Measurements from ENCODE around the gene MRPL54. TPM values are rescaled to one million over a fixed set of nuclear protein-coding genes. Genes with fewer than 3 reads are reported as not detected.

Gene MRPL54
- total RNA-seq, 2 donors from 2014 or later, result 25.5 to 57.2 TPM

GRCh38 chr19:3770136-3770999 is 7.9 kb downstream of the MRPL54 start:
- no peak overlapping the region for H3K27ac Mint-ChIP-seq
- no peak overlapping the region for H3K4me3 Mint-ChIP-seq
- H3K9me3 Mint-ChIP-seq, result no peaks in the 10 kb centered on the region
- ATAC-seq (replicated peaks), result no peak
- peaks cover 6% of the 10 kb centered on the region for H3K4me1 Mint-ChIP-seq
- H3K36me3 Mint-ChIP-seq (ENCODE audit: low read depth), result peaks cover 11% of the 10 kb centered on the region
- no peaks in the 10 kb centered on the region for H3K27me3 Mint-ChIP-seq

GRCh38 chr19:3771000-3771905 is 8.8 kb downstream of the MRPL54 start:
- Mint-ChIP-seq H3K4me3 (no peak overlapping the region), H3K4me1 (peaks cover 5% of the 10 kb centered on the region), H3K36me3 (ENCODE audit: low read depth) (peaks cover 8% of the 10 kb centered on the region), H3K27me3 (no peaks in the 10 kb centered on the region), H3K9me3 (no peaks in the 10 kb centered on the region), H3K27ac (no peak overlapping the region)
- no peak for ATAC-seq (replicated peaks)

- Mint-ChIP-seq H3K4me3 (no peak within 1 kb of the TSS), H3K9me3 (no peaks in the 10 kb centered on the region), H3K4me1 (no peaks in the 10 kb centered on the region), H3K27me3 (no peaks in the 10 kb centered on the region), H3K36me3 (ENCODE audit: low read depth) (peaks cover under 1% of the 10 kb centered on the region), H3K27ac (no peak within 1 kb of the TSS)
- no peak for ATAC-seq (replicated peaks)
Observed at GRCh38 chr19:3771906-3772455, 9.5 kb downstream of the MRPL54 start, which contains the start of gene RAX2. Gene RAX2, minus strand, starts transcription at chr19:3772228. Its CDS starts 486 bp downstream, at chr19:3771742.

GRCh38 chr19:3773814-3774515 is 11.5 kb downstream of the MRPL54 start:
- peak overlapping the region; percentile 17 for H3K27ac Mint-ChIP-seq

GRCh38 chr19:3774621-3775373 is 12.3 kb downstream of the MRPL54 start:
- no peaks in the 10 kb centered on the region for H3K4me1 Mint-ChIP-seq
- ATAC-seq (replicated peaks), result no peak
- no peak overlapping the region for H3K4me3 Mint-ChIP-seq
- no peaks in the 10 kb centered on the region for H3K36me3 Mint-ChIP-seq (ENCODE audit: low read depth)
- H3K9me3 Mint-ChIP-seq, result no peaks in the 10 kb centered on the region
- peak overlapping the region; percentile 17 for H3K27ac Mint-ChIP-seq
- no peaks in the 10 kb centered on the region for H3K27me3 Mint-ChIP-seq

More at GRCh38 chr19:3773814-3774515, 11.5 kb downstream of the MRPL54 start:
- no peaks in the 10 kb centered on the region for H3K9me3 Mint-ChIP-seq
- H3K4me3 Mint-ChIP-seq, result no peak overlapping the region
- no peaks in the 10 kb centered on the region for H3K4me1 Mint-ChIP-seq
- no peaks in the 10 kb centered on the region for H3K27me3 Mint-ChIP-seq
- no peaks in the 10 kb centered on the region for H3K36me3 Mint-ChIP-seq (ENCODE audit: low read depth)
- ATAC-seq (replicated peaks), result no peak

- Mint-ChIP-seq H3K4me3 (no peak overlapping the region), H3K9me3 (no peaks in the 10 kb centered on the region), H3K27ac (no peak overlapping the region), H3K27me3 (no peaks in the 10 kb centered on the region), H3K36me3 (ENCODE audit: low read depth) (no peaks in the 10 kb centered on the region), H3K4me1 (no peaks in the 10 kb centered on the region)
- ATAC-seq (replicated peaks), result no peak
Observed at GRCh38 chr19:3775374-3775711, 12.9 kb downstream of the MRPL54 start.

GRCh38 chr19:3775831-3776230 is 13.3 kb downstream of the MRPL54 start:
- no peaks in the 10 kb centered on the region for H3K27me3 Mint-ChIP-seq
- no peak overlapping the region for H3K27ac Mint-ChIP-seq
- H3K4me1 Mint-ChIP-seq, result no peaks in the 10 kb centered on the region
- H3K36me3 Mint-ChIP-seq (ENCODE audit: low read depth), result no peaks in the 10 kb centered on the region
- no peak for ATAC-seq (replicated peaks)
- no peak overlapping the region for H3K4me3 Mint-ChIP-seq
- H3K9me3 Mint-ChIP-seq, result no peaks in the 10 kb centered on the region

GRCh38 chr19:3776479-3777040 is 14.1 kb downstream of the MRPL54 start:
- peaks cover 2% of the 10 kb centered on the region for H3K9me3 Mint-ChIP-seq
- no peaks in the 10 kb centered on the region for H3K36me3 Mint-ChIP-seq (ENCODE audit: low read depth)
- H3K4me1 Mint-ChIP-seq, result no peaks in the 10 kb centered on the region
- no peak overlapping the region for H3K27ac Mint-ChIP-seq
- ATAC-seq (replicated peaks), result no peak
- no peak overlapping the region for H3K4me3 Mint-ChIP-seq
- no peaks in the 10 kb centered on the region for H3K27me3 Mint-ChIP-seq

- no peaks in the 10 kb centered on the region for H3K27me3 Mint-ChIP-seq
- no peak for ATAC-seq (replicated peaks)
- H3K36me3 Mint-ChIP-seq (ENCODE audit: low read depth), result peaks cover 14% of the 10 kb centered on the region
- peaks cover 7% of the 10 kb centered on the region for H3K9me3 Mint-ChIP-seq
- H3K4me3 Mint-ChIP-seq, result no peak overlapping the region
- H3K27ac Mint-ChIP-seq, result no peak overlapping the region
- no peaks in the 10 kb centered on the region for H3K4me1 Mint-ChIP-seq
Observed at GRCh38 chr19:3778104-3778867, 15.8 kb downstream of the MRPL54 start.

GRCh38 chr19:3778899-3779723 is 16.6 kb downstream of the MRPL54 start:
- no peaks in the 10 kb centered on the region for H3K4me1 Mint-ChIP-seq
- ATAC-seq (replicated peaks), result no peak

GRCh38 chr19:3780786-3781304 is 18.4 kb downstream of the MRPL54 start:
- Mint-ChIP-seq H3K27ac (no peak overlapping the region), H3K36me3 (ENCODE audit: low read depth) (peaks cover 14% of the 10 kb centered on the region), H3K4me1 (peaks cover 4% of the 10 kb centered on the region), H3K4me3 (no peak overlapping the region), H3K27me3 (peaks cover 3% of the 10 kb centered on the region), H3K9me3 (peaks cover 7% of the 10 kb centered on the region)
- ATAC-seq (replicated peaks), result no peak

More at GRCh38 chr19:3778899-3779723, 16.6 kb downstream of the MRPL54 start:
- no peaks in the 10 kb centered on the region for H3K27me3 Mint-ChIP-seq
- no peak overlapping the region for H3K4me3 Mint-ChIP-seq
- H3K36me3 Mint-ChIP-seq (ENCODE audit: low read depth), result peaks cover 14% of the 10 kb centered on the region
- peaks cover 7% of the 10 kb centered on the region for H3K9me3 Mint-ChIP-seq
- no peak overlapping the region for H3K27ac Mint-ChIP-seq

- H3K27me3 Mint-ChIP-seq, result peaks cover 3% of the 10 kb centered on the region
- no peak for ATAC-seq (replicated peaks)
- peaks cover 4% of the 10 kb centered on the region for H3K4me1 Mint-ChIP-seq
- no peak overlapping the region for H3K27ac Mint-ChIP-seq
- no peak overlapping the region for H3K4me3 Mint-ChIP-seq
- peaks cover 14% of the 10 kb centered on the region for H3K36me3 Mint-ChIP-seq (ENCODE audit: low read depth)
- peaks cover 7% of the 10 kb centered on the region for H3K9me3 Mint-ChIP-seq
Observed at GRCh38 chr19:3781603-3782002, 19.1 kb downstream of the MRPL54 start.

Data from activated T-helper 17 cell treated with anti-CD3 and anti-CD28 coated beads, Interleukin-2, amount 50 U/mL, for 72 hours (primary cell).